ENCODE results near the gene RALB. TPM values are rescaled to one million over a fixed set of nuclear protein-coding genes. Genes with fewer than 3 reads are reported as not detected.

Gene RALB
- total and polyA plus RNA-seq, 2 of the 4 experiments (the other 2 are of a cell fraction), result 53.6 to 54.7 TPM

DNA sequence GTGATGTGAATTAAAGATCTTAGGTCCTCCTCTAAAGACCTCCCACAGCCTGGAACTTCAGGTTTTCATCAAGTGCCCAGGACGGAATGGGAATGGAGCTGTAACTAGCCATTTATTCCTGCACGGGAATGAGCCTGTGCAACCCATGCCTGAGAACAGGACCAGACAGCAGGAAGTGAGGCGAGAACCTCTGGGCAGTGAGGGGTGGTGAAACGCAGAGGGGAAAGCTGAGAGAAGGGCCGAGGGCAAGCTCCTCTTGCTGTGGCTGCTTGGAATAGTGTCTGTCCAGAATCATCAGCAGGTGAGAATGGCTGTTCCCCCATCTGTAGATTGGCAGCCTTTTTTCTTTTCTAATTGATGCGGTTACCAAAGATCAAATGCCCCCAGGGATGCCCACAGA lies 4.8 kb upstream of the RALB start:
- Histone ChIP-seq H3K27ac (ENCODE audit: insufficient read depth, low read length) (no peak overlapping the region), H3K9me1 (ENCODE audit: insufficient read depth, low read length) (peaks cover 6% of the 10 kb centered on the region), H3K4me1 (ENCODE audit: control insufficient read depth, insufficient read depth, low read length) (peaks cover 6% of the 10 kb centered on the region), H3K79me1 (ENCODE audit: low read depth in 1 of 2, low read length in 2 of 2) (no peaks in the 10 kb centered on the region), H2BK120ac (ENCODE audit: low read depth, low read length) (no peak overlapping the region), H3K9ac (ENCODE audit: low read depth, low read length) (no peak overlapping the region), H3K27me3 (ENCODE audit: control insufficient read depth, insufficient read depth, low read length) (peaks cover 11% of the 10 kb centered on the region; the same call in 1 of the 2 replicates), H2AK9ac (replicated peaks; ENCODE audit: low read depth, low read length, poor library complexity) (no peak overlapping the region), H3K4ac (ENCODE audit: low read depth, low read length) (no peak overlapping the region), H3K4me3 (ENCODE audit: insufficient read depth, low read depth, low read length) (no peak overlapping the region), H3K9me3 (ENCODE audit: control insufficient read depth, insufficient read depth, low read length) (no peaks in the 10 kb centered on the region), H4K8ac (ENCODE audit: low read depth in 2 of 2, low read length in 2 of 2) (no peak overlapping the region), H3K18ac (ENCODE audit: low read depth, low read length) (no peak overlapping the region), H3K36me3 (ENCODE audit: control insufficient read depth, insufficient read depth, low read length) (no peaks in the 10 kb centered on the region), H4K20me1 (ENCODE audit: insufficient read depth, low read length) (no peaks in the 10 kb centered on the region), H3K4me2 (ENCODE audit: low read depth, low read length) (no peak overlapping the region), H2AFZ (replicated peaks; ENCODE audit: low read length, poor library complexity) (no peak overlapping the region), H4K91ac (ENCODE audit: insufficient read depth, low read depth, low read length) (no peak overlapping the region), H2BK15ac (ENCODE audit: low read depth, low read length) (no peak overlapping the region), H3K14ac (replicated peaks; ENCODE audit: low read depth, low read length) (no peak overlapping the region), H2BK5ac (ENCODE audit: low read depth, low read length, poor library complexity, severe bottlenecking) (no peak overlapping the region), H2AK5ac (ENCODE audit: low read depth, low read length) (no peak overlapping the region), H2BK20ac (ENCODE audit: low read depth, low read length) (no peak overlapping the region), H3K23ac (ENCODE audit: low read depth, low read length) (no peak overlapping the region), H4K5ac (ENCODE audit: low read depth, low read length) (no peak overlapping the region), H3K56ac (ENCODE audit: extremely low read depth, insufficient read depth, low read length) (no peak overlapping the region)
- dilution Hi-C loops (cut with HindIII; ENCODE audit: low sequenced_read_pairs, unreplicated experiment), result no loop called here
- POLR2A ChIA-PET (ENCODE audit: unreplicated experiment), result no interaction called here
- in situ Hi-C loops (cut with MboI; ENCODE audit: low sequenced_read_pairs), result loop anchor here (25.0 kb wide), 1 partner anchor 1011 kb away; no protein-coding TSS in a partner anchor
- 40% methylated on average over 1 of the region's 6 CpGs; no CpG with 5 or more reads in 1 of the 2 experiments for WGBS, 2 experiments (ENCODE audit: extremely low coverage in 2 of 2, insufficient read length in 1 of 2)
- ATAC-seq (ENCODE audit: low read depth) (no peak), DNase-seq (no peak)
- intact Hi-C loops (cut with micrococcal nuclease), result no loop called here
- TF ChIP-seq BHLHE40 (IDR thresholded peaks at IDR 0.05; ENCODE audit: low read depth, low read length) (no peak), MAFK (IDR thresholded peaks at IDR 0.05; ENCODE audit: low read depth, low read length) (no peak), RCOR1 (IDR thresholded peaks at IDR 0.05; ENCODE audit: insufficient replicate concordance, low read length) (no peak), SMC3 (IDR thresholded peaks at IDR 0.05; ENCODE audit: low read depth, low read length) (no peak), MAZ (IDR thresholded peaks at IDR 0.05; ENCODE audit: borderline replicate concordance, low read depth, low read length) (no peak), POLR2A (IDR thresholded peaks at IDR 0.05; ENCODE audit: low read depth, low read length) (no peak), MXI1 (IDR thresholded peaks at IDR 0.05; ENCODE audit: borderline replicate concordance, low read depth, low read length) (no peak)
- no TSS peak for BruUV-seq (replicated peaks)
- CTCF ChIA-PET, result interaction anchor here (0.6 kb wide), 1 partner anchor 433 kb away, joined by 3 read pairs; no protein-coding TSS in a partner anchor
